Non-pigmented ciliary epithelial cell (primary cell): ENCODE data around the gene HS3ST3A1.
"Not testable (repeated sequence)": the region's sequence is repeated elsewhere in the genome, so short reads cannot be mapped to it uniquely, and the experiment has no call there.

Experiments
- DNase-seq: peaks from one replicate; pipeline ENCODE4 v3.0.0-alpha.2; 2010; ENCODE audit warnings: low read depth

The HS3ST3A1 gene

GRCh38 chr17:13538841-13539411 is 62.8 kb downstream of the HS3ST3A1 start:
- no peak for DNase-seq

- no peak for DNase-seq
Observed at GRCh38 chr17:13537871-13538643, 63.7 kb downstream of the HS3ST3A1 start.

- no peak for DNase-seq
Observed at GRCh38 chr17:13537167-13537731, 64.5 kb downstream of the HS3ST3A1 start.

- DNase-seq, result no peak
Observed at GRCh38 chr17:13534946-13535345, 66.8 kb downstream of the HS3ST3A1 start.

GRCh38 chr17:13531721-13532120 is 70.0 kb downstream of the HS3ST3A1 start:
- no peak for DNase-seq

GRCh38 chr17:13525876-13526275 is 75.9 kb downstream of the HS3ST3A1 start:
- DNase-seq, result no peak

GRCh38 chr17:13523164-13523563 is 78.6 kb downstream of the HS3ST3A1 start:
- no peak for DNase-seq

GRCh38 chr17:13522749-13523148 is 79.0 kb downstream of the HS3ST3A1 start:
- no peak for DNase-seq

GRCh38 chr17:13521784-13522183 is 79.9 kb downstream of the HS3ST3A1 start:
- no peak for DNase-seq

GRCh38 chr17:13520899-13521572 is 80.7 kb downstream of the HS3ST3A1 start:
- DNase-seq, result peak; percentile 67

GRCh38 chr17:13518261-13519000 is 83.3 kb downstream of the HS3ST3A1 start:
- DNase-seq, result peak; percentile 54

- DNase-seq, result no peak
Observed at GRCh38 chr17:13513039-13513405, 88.7 kb downstream of the HS3ST3A1 start.

GRCh38 chr17:13510062-13510461 is 91.7 kb downstream of the HS3ST3A1 start:
- DNase-seq, result no peak

- DNase-seq, result no peak
Observed at GRCh38 chr17:13509527-13509926, 92.2 kb downstream of the HS3ST3A1 start.

- DNase-seq, result no peak
Observed at GRCh38 chr17:13508896-13509295, 92.8 kb downstream of the HS3ST3A1 start.

GRCh38 chr17:13503526-13503925 is 98.2 kb downstream of the HS3ST3A1 start:
- no peak for DNase-seq

GRCh38 chr17:13502263-13502662 is 99.5 kb downstream of the HS3ST3A1 start:
- DNase-seq, result no peak

- no peak for DNase-seq
Observed at GRCh38 chr17:13500947-13501346, 100.8 kb downstream of the HS3ST3A1 start.

GRCh38 chr17:13498184-13498583 is 103.5 kb downstream of the HS3ST3A1 start:
- no peak for DNase-seq

GRCh38 chr17:13496553-13497056 is 105.1 kb downstream of the HS3ST3A1 start:
- not testable (repeated sequence) for DNase-seq

- no peak for DNase-seq
Observed at GRCh38 chr17:13495423-13495822, 106.3 kb downstream of the HS3ST3A1 start.

- DNase-seq, result no peak
Observed at GRCh38 chr17:13492737-13493122, 109.0 kb downstream of the HS3ST3A1 start.
